NCI-H524 (cell line): ENCODE data around the gene HOXA7.
A peak's percentile ranks its signal among the peaks of the same experiment; 100 is the strongest.

Source experiments
- DNase-seq, 2 experiments: peaks; one replicate each; lab custom pipeline; 2025; lab: John Stamatoyannopoulos, UW

Gene HOXA7

GRCh38 chr7:27170426-27171324, 14.2 kb upstream of the HOXA7 start:
- DNase-seq: no peak

- peak; percentile 15 to 63 for DNase-seq
These were observed 13.4 kb upstream of the HOXA7 start for GRCh38 chr7:27169658-27170425.

GRCh38 chr7:27168265-27168947, 11.9 kb upstream of the HOXA7 start:
- DNase-seq: peak; percentile 51 to 84

GRCh38 chr7:27167916-27168264, 11.4 kb upstream of the HOXA7 start:
- no peak for DNase-seq

GRCh38 chr7:27166531-27167505, 10.3 kb upstream of the HOXA7 start:
- no peak for DNase-seq

GRCh38 chr7:27165996-27166530, 9.6 kb upstream of the HOXA7 start:
- DNase-seq: no peak

- DNase-seq: no peak
These were observed 8.9 kb upstream of the HOXA7 start, which contains the start of gene HOXA9 for GRCh38 chr7:27165089-27165995. Gene HOXA9 (minus strand): TSS chr7:27165537. CDS start chr7:27165457, 80 bp downstream.

- no peak for DNase-seq
These were observed 8.1 kb upstream of the HOXA7 start for GRCh38 chr7:27164367-27165088.

GRCh38 chr7:27164045-27164366, 7.5 kb upstream of the HOXA7 start:
- DNase-seq: no peak

- DNase-seq: no peak
These were observed 7.0 kb upstream of the HOXA7 start for GRCh38 chr7:27163288-27164044.

GRCh38 chr7:27162561-27163287, 6.2 kb upstream of the HOXA7 start:
- no peak for DNase-seq

- DNase-seq: no peak
These were observed 5.5 kb upstream of the HOXA7 start for GRCh38 chr7:27161721-27162560.

GRCh38 chr7:27161214-27161720, 4.8 kb upstream of the HOXA7 start:
- no peak for DNase-seq

GRCh38 chr7:27160546-27161213, 4.2 kb upstream of the HOXA7 start:
- peak; percentile 71 to 74 for DNase-seq

GRCh38 chr7:27160145-27160545, 3.7 kb upstream of the HOXA7 start:
- DNase-seq: no peak
